ENCODE measurements around the gene S100A5.

DNA sequence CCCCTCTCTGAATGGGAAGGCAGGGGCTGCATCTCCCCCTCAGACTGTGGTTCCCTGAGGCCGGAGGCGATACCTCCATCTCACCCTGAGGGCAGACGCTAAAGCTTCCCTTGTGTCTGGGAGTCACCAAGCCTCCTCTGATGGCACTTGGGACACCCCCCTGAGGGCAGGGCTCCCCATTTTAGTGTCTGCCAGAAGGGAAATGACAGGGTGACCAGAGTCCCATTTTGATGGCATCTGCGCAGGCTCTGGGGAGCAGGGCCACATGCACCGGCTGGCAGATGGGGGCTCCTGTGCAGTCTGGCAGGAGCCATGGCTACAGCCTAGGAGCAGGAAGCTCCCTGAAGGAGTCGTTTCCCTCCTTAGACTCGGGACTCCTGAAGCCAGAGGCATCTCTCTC lies 23.3 kb upstream of the S100A5 start:
- TF ChIP-seq CTCF (IDR thresholded peaks at IDR 0.05; ENCODE audit: insufficient read depth, low read depth, low read length) (no peak), EZH2 (IDR thresholded peaks at IDR 0.05; ENCODE audit: insufficient read depth, low read length) (no peak)
